ENCODE measurements around the gene ENTPD1.

ENTPD1 gene

GRCh38 chr10:95756809-95757684 lies 1.1 kb downstream of the ENTPD1 start:
- H3K4me1 ChIP-seq (ENCODE audit: low read length) = peaks cover 12% of the 10 kb centered on the region
- H3K9ac ChIP-seq (ENCODE audit: low read length) = no peak overlapping the region
- H3K4me3 ChIP-seq (ENCODE audit: low read length) = no peak overlapping the region; the same call in 1 of the 2 replicates
- H3K27ac ChIP-seq (ENCODE audit: low read length) = no peak overlapping the region
- peaks cover 6% of the 10 kb centered on the region; the same call in 1 of the 2 replicates for H3F3A ChIP-seq (ENCODE audit: insufficient read depth, low read length)
- H3K9me3 ChIP-seq (replicated peaks; ENCODE audit: insufficient read depth, low read length) = no peaks in the 10 kb centered on the region
- no peak for DNase-seq
- no peaks in the 10 kb centered on the region for H3K79me2 ChIP-seq (ENCODE audit: low read length)
- no peaks in the 10 kb centered on the region for H3K9me2 ChIP-seq (replicated peaks; ENCODE audit: insufficient read depth, low read length)
- H2AFZ ChIP-seq (ENCODE audit: low read length) = no peak overlapping the region
- H3K36me3 ChIP-seq (replicated peaks; ENCODE audit: insufficient read depth, low read length) = no peaks in the 10 kb centered on the region
- TF ChIP-seq CTCF (IDR thresholded peaks at IDR 0.05; ENCODE audit: low read length) = no peak
- no peak for TF ChIP-seq EZH2 (optimal IDR thresholded peaks at IDR 0.05; ENCODE audit: low read depth, low read length)
- TF ChIP-seq EZH2phosphoT487 (IDR thresholded peaks at IDR 0.05; ENCODE audit: low read length) = no peak
- H3K4me2 ChIP-seq (ENCODE audit: low read depth, low read length) = no peak overlapping the region
- H3K27me3 ChIP-seq (replicated peaks; ENCODE audit: insufficient read depth, low read length) = no peaks in the 10 kb centered on the region
- H4K20me1 ChIP-seq (ENCODE audit: insufficient read depth, low read length) = no peaks in the 10 kb centered on the region

GRCh38 chr10:95758351-95759025 lies 2.5 kb downstream of the ENTPD1 start:
- H3K36me3 ChIP-seq (replicated peaks; ENCODE audit: insufficient read depth, low read length) = no peaks in the 10 kb centered on the region
- peaks cover 6% of the 10 kb centered on the region; the same call in 1 of the 2 replicates for H3F3A ChIP-seq (ENCODE audit: insufficient read depth, low read length)
- H3K79me2 ChIP-seq (ENCODE audit: low read length) = no peaks in the 10 kb centered on the region
- H3K4me3 ChIP-seq (ENCODE audit: low read length) = no peak overlapping the region
- H3K9me3 ChIP-seq (replicated peaks; ENCODE audit: insufficient read depth, low read length) = no peaks in the 10 kb centered on the region
- peak overlapping the region; percentile 25; the same call in 1 of the 2 replicates for H3K4me2 ChIP-seq (ENCODE audit: low read depth, low read length)
- peak overlapping the region; percentile 78 for H3K27ac ChIP-seq (ENCODE audit: low read length)
- no peaks in the 10 kb centered on the region for H4K20me1 ChIP-seq (ENCODE audit: insufficient read depth, low read length)
- H3K4me1 ChIP-seq (ENCODE audit: low read length) = peaks cover 12% of the 10 kb centered on the region
- H3K9me2 ChIP-seq (replicated peaks; ENCODE audit: insufficient read depth, low read length) = no peaks in the 10 kb centered on the region
- peak overlapping the region; percentile 28; the same call in 1 of the 2 replicates for H3K9ac ChIP-seq (ENCODE audit: low read length)
- no peak for DNase-seq
- TF ChIP-seq EZH2 (optimal IDR thresholded peaks at IDR 0.05; ENCODE audit: low read depth, low read length) (no peak), CTCF (IDR thresholded peaks at IDR 0.05; ENCODE audit: low read length) (no peak), EZH2phosphoT487 (IDR thresholded peaks at IDR 0.05; ENCODE audit: low read length) (no peak)
- no peaks in the 10 kb centered on the region for H3K27me3 ChIP-seq (replicated peaks; ENCODE audit: insufficient read depth, low read length)
- peak overlapping the region; percentile 33 for H2AFZ ChIP-seq (ENCODE audit: low read length)

- Histone ChIP-seq H3K27ac (ENCODE audit: low read length) (peak overlapping the region; percentile 78; the same call in 1 of the 2 replicates), H3F3A (ENCODE audit: insufficient read depth, low read length) (peaks cover 6% of the 10 kb centered on the region; the same call in 1 of the 2 replicates), H3K4me1 (ENCODE audit: low read length) (peaks cover 12% of the 10 kb centered on the region), H3K36me3 (replicated peaks; ENCODE audit: insufficient read depth, low read length) (no peaks in the 10 kb centered on the region), H3K9me2 (replicated peaks; ENCODE audit: insufficient read depth, low read length) (no peaks in the 10 kb centered on the region), H3K9me3 (replicated peaks; ENCODE audit: insufficient read depth, low read length) (no peaks in the 10 kb centered on the region), H3K27me3 (replicated peaks; ENCODE audit: insufficient read depth, low read length) (no peaks in the 10 kb centered on the region), H4K20me1 (ENCODE audit: insufficient read depth, low read length) (no peaks in the 10 kb centered on the region), H2AFZ (ENCODE audit: low read length) (no peak overlapping the region), H3K4me3 (ENCODE audit: low read length) (no peak overlapping the region), H3K9ac (ENCODE audit: low read length) (no peak overlapping the region), H3K79me2 (ENCODE audit: low read length) (no peaks in the 10 kb centered on the region), H3K4me2 (ENCODE audit: low read depth, low read length) (no peak overlapping the region)
- no peak for DNase-seq
- TF ChIP-seq EZH2 (optimal IDR thresholded peaks at IDR 0.05; ENCODE audit: low read depth, low read length) (no peak), EZH2phosphoT487 (IDR thresholded peaks at IDR 0.05; ENCODE audit: low read length) (no peak), CTCF (IDR thresholded peaks at IDR 0.05; ENCODE audit: low read length) (no peak)
Observed at GRCh38 chr10:95759233-95759826, 3.4 kb downstream of the ENTPD1 start.

Data from MM.1S (cell line).